B cell (primary cell): ENCODE measurements around the gene P2RX7.

Experiments
- EZH2 ChIP-seq: IDR thresholded peaks from 2 replicates; pipeline ENCODE4 v1.6.1; 2012; ENCODE audit warnings: borderline replicate concordance, low read depth, mild to moderate bottlenecking, moderate library complexity, low read length; ENCODE audit not compliant: insufficient read depth, poor library complexity, severe bottlenecking
- TF ChIP-seq, protein P1 (sequence below): fragments of 200-600 bp; IDR thresholded peaks from one replicate; pipeline ENCODE4 v1.8.0; 2022; ENCODE audit warnings: antibody characterized with exemption, mild to moderate bottlenecking

DNA sequence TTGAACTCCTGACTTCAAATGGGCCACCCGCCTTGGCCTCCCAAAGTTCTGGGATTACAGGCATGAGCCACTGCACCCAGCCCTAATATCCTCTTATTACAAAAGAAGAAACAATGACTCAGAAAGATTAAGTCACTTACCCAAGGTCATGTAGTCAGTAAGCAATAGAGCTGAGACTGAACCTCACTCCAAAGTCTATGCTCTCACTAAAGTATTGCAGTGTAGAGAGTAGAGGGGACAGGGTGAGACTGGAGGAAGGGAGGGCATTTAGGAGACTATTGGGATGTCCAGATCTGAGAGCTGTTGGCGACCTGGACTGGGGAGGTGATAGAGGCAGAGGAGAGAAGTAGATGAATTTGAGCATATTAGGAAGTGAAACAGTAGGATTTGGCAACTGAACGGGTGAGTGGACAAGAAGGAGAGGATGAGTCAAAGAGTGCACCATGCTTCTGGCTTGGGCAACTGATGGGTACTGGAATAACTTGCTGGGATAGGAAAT is 11.8 kb downstream of the P2RX7 start:
- TF ChIP-seq, protein P1, sequence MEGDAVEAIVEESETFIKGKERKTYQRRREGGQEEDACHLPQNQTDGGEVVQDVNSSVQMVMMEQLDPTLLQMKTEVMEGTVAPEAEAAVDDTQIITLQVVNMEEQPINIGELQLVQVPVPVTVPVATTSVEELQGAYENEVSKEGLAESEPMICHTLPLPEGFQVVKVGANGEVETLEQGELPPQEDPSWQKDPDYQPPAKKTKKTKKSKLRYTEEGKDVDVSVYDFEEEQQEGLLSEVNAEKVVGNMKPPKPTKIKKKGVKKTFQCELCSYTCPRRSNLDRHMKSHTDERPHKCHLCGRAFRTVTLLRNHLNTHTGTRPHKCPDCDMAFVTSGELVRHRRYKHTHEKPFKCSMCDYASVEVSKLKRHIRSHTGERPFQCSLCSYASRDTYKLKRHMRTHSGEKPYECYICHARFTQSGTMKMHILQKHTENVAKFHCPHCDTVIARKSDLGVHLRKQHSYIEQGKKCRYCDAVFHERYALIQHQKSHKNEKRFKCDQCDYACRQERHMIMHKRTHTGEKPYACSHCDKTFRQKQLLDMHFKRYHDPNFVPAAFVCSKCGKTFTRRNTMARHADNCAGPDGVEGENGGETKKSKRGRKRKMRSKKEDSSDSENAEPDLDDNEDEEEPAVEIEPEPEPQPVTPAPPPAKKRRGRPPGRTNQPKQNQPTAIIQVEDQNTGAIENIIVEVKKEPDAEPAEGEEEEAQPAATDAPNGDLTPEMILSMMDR: no peak
- no peak for TF ChIP-seq EZH2
